Neural cell (in vitro differentiated cells): ENCODE data around the gene LCNL1. TPM values are rescaled to one million over a fixed set of nuclear protein-coding genes. Genes with fewer than 3 reads are reported as not detected.

ENCODE experiments used
- H2AFZ ChIP-seq: fragments of 200-600, 300-800 bp; sonication (generic), shearing (Covaris generic); 2 replicates; pipeline ENCODE4 v1.6.0; 2014; ENCODE audit warnings: low read depth, mild to moderate bottlenecking, antibody characterized with exemption, low read length, moderate library complexity
- H3F3A ChIP-seq: fragments of 200-600 bp; shearing (Covaris generic); 2 replicates; pipeline ENCODE4 v1.6.1; 2016; ENCODE audit warnings: mild to moderate bottlenecking, moderate library complexity, mixed read lengths, antibody characterized with exemption, low read length; ENCODE audit not compliant: insufficient read depth, poor library complexity, severe bottlenecking
- H3K27ac ChIP-seq: fragments of 200-600, 300-800 bp; sonication (generic), shearing (Covaris generic); 2 replicates; pipeline ENCODE4 v1.5.1; 2014; ENCODE audit warnings: mild to moderate bottlenecking, low read length, moderate library complexity
- H3K27me3 ChIP-seq: fragments of 300-800, 200-600 bp; sonication (generic), shearing (Covaris generic); 2 replicates; pipeline ENCODE4 v1.6.0; 2014; ENCODE audit warnings: mild to moderate bottlenecking, low read depth, low read length, moderate library complexity; ENCODE audit not compliant: insufficient read depth
- H3K36me3 ChIP-seq: fragments of 300-800, 200-600 bp; sonication (generic), shearing (Covaris generic); 2 replicates; pipeline ENCODE4 v1.5.1; 2014; ENCODE audit warnings: mild to moderate bottlenecking, antibody characterized with exemption, low read length, moderate library complexity; ENCODE audit not compliant: insufficient read depth
- H3K4me2 ChIP-seq: fragments of 300-800, 200-600 bp; sonication (generic), shearing (Covaris generic); 2 replicates; pipeline ENCODE4 v1.6.0; 2014; ENCODE audit warnings: mild to moderate bottlenecking, low read length
- H3K4me3 ChIP-seq: fragments of 300-800, 200-600 bp; sonication (generic), shearing (Covaris generic); 2 replicates; pipeline ENCODE4 v1.5.1; 2014; ENCODE audit warnings: mild to moderate bottlenecking, low read length, moderate library complexity
- H3K79me2 ChIP-seq: fragments of 200-600 bp; shearing (Covaris generic); replicated peaks from 2 replicates; pipeline ENCODE4 v1.6.0; 2014; ENCODE audit warnings: mild to moderate bottlenecking, low read length, moderate library complexity; ENCODE audit not compliant: insufficient read depth
- H3K9ac ChIP-seq: fragments of 300-800, 200-600 bp; sonication (generic), shearing (Covaris generic); 2 replicates; pipeline ENCODE4 v1.6.1; 2016; ENCODE audit warnings: mild to moderate bottlenecking, low read length, mixed read lengths
- H3K9me2 ChIP-seq: fragments of 200-600 bp; shearing (Covaris generic); 2 replicates; pipeline ENCODE4 v1.6.1; 2016; ENCODE audit warnings: mild to moderate bottlenecking, low read length, mixed read lengths; ENCODE audit not compliant: insufficient read depth
- H3K9me3 ChIP-seq: fragments of 200-600, 300-800 bp; sonication (generic), shearing (Covaris generic); 2 replicates; pipeline ENCODE4 v1.6.1; 2016; ENCODE audit warnings: mild to moderate bottlenecking, mixed run types, low read length, moderate library complexity, mixed read lengths
- H4K20me1 ChIP-seq: fragments of 200-600 bp; shearing (Covaris generic); 2 replicates; pipeline ENCODE4 v1.6.1; 2016; ENCODE audit warnings: mild to moderate bottlenecking, mixed run types; ENCODE audit not compliant: insufficient read depth
- EP300 ChIP-seq: fragments of 450-650 bp; conservative IDR thresholded peaks from 2 replicates; pipeline ENCODE4 v1.6.1; 2014; ENCODE audit warnings: antibody characterized with exemption, mild to moderate bottlenecking, moderate library complexity; ENCODE audit not compliant: poor library complexity, severe bottlenecking
- EZH2 ChIP-seq: fragments of 200-600, 300-800 bp; shearing (Covaris generic), sonication (generic); IDR thresholded peaks from 2 replicates; pipeline ENCODE4 v1.6.1; 2014; ENCODE audit warnings: antibody characterized with exemption, low read length, borderline replicate concordance, mild to moderate bottlenecking; ENCODE audit not compliant: insufficient read depth, poor library complexity, severe bottlenecking
- MXI1 ChIP-seq: fragments of 450-650 bp; conservative IDR thresholded peaks from 2 replicates; pipeline ENCODE4 v1.6.1; 2014; ENCODE audit warnings: antibody characterized with exemption, mild to moderate bottlenecking; ENCODE audit not compliant: poor library complexity, severe bottlenecking
- POLR2AphosphoS5 ChIP-seq: IDR thresholded peaks from 2 replicates; pipeline ENCODE4 v1.6.1; 2012
- RAD21 ChIP-seq: fragments of 450-650 bp; conservative IDR thresholded peaks from 2 replicates; pipeline ENCODE4 v1.6.1; 2014; ENCODE audit warnings: antibody characterized with exemption, mild to moderate bottlenecking, moderate library complexity
- SMC3 ChIP-seq: fragments of 450-650 bp; conservative IDR thresholded peaks from 2 replicates; pipeline ENCODE4 v1.6.1; 2014; ENCODE audit warnings: antibody characterized with exemption, mild to moderate bottlenecking, moderate library complexity; ENCODE audit not compliant: poor library complexity
- TAF1 ChIP-seq: IDR thresholded peaks from 2 replicates; pipeline ENCODE4 v1.6.1; 2012; ENCODE audit warnings: low read depth
- polyA plus RNA-seq: library from polyadenylated mRNA; depleted of rRNA; stranded (reverse); fragments of >200 nt; gene quantifications from 2 replicates; pipeline ENCODE4 v1.2.3, GENCODE V29; 2014
- TF ChIP-seq, protein P1 (sequence below): fragments of 450-650 bp; IDR thresholded peaks from 2 replicates; pipeline ENCODE4 v1.5.1; 2014; ENCODE audit warnings: antibody characterized with exemption, mild to moderate bottlenecking, moderate library complexity; ENCODE audit not compliant: poor library complexity, severe bottlenecking
- TF ChIP-seq, protein P2 (sequence below): IDR thresholded peaks from 2 replicates; pipeline ENCODE4 v1.6.1; 2012; ENCODE audit warnings: borderline replicate concordance

LCNL1 gene
- polyA plus RNA-seq, 1 donor from 2014 or later = not detected

- TF ChIP-seq, protein P1, sequence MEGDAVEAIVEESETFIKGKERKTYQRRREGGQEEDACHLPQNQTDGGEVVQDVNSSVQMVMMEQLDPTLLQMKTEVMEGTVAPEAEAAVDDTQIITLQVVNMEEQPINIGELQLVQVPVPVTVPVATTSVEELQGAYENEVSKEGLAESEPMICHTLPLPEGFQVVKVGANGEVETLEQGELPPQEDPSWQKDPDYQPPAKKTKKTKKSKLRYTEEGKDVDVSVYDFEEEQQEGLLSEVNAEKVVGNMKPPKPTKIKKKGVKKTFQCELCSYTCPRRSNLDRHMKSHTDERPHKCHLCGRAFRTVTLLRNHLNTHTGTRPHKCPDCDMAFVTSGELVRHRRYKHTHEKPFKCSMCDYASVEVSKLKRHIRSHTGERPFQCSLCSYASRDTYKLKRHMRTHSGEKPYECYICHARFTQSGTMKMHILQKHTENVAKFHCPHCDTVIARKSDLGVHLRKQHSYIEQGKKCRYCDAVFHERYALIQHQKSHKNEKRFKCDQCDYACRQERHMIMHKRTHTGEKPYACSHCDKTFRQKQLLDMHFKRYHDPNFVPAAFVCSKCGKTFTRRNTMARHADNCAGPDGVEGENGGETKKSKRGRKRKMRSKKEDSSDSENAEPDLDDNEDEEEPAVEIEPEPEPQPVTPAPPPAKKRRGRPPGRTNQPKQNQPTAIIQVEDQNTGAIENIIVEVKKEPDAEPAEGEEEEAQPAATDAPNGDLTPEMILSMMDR = no peak
- TF ChIP-seq TAF1 = no peak
- TF ChIP-seq MXI1 = no peak
- TF ChIP-seq, protein P2, sequence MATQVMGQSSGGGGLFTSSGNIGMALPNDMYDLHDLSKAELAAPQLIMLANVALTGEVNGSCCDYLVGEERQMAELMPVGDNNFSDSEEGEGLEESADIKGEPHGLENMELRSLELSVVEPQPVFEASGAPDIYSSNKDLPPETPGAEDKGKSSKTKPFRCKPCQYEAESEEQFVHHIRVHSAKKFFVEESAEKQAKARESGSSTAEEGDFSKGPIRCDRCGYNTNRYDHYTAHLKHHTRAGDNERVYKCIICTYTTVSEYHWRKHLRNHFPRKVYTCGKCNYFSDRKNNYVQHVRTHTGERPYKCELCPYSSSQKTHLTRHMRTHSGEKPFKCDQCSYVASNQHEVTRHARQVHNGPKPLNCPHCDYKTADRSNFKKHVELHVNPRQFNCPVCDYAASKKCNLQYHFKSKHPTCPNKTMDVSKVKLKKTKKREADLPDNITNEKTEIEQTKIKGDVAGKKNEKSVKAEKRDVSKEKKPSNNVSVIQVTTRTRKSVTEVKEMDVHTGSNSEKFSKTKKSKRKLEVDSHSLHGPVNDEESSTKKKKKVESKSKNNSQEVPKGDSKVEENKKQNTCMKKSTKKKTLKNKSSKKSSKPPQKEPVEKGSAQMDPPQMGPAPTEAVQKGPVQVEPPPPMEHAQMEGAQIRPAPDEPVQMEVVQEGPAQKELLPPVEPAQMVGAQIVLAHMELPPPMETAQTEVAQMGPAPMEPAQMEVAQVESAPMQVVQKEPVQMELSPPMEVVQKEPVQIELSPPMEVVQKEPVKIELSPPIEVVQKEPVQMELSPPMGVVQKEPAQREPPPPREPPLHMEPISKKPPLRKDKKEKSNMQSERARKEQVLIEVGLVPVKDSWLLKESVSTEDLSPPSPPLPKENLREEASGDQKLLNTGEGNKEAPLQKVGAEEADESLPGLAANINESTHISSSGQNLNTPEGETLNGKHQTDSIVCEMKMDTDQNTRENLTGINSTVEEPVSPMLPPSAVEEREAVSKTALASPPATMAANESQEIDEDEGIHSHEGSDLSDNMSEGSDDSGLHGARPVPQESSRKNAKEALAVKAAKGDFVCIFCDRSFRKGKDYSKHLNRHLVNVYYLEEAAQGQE = no peak
- no peak for TF ChIP-seq SMC3
- no peak for TF ChIP-seq POLR2AphosphoS5
- TF ChIP-seq EZH2 = no peak
- TF ChIP-seq EP300 = no peak
- TF ChIP-seq RAD21 = no peak
- no peak overlapping the region for H3K4me3 ChIP-seq
- H3K79me2 ChIP-seq = no peaks in the 10 kb centered on the region
- no peak overlapping the region for H3K27ac ChIP-seq
- no peaks in the 10 kb centered on the region for H3K27me3 ChIP-seq
- H3K9me3 ChIP-seq = no peaks in the 10 kb centered on the region
- H2AFZ ChIP-seq = no peak overlapping the region
- peaks cover 7% of the 10 kb centered on the region for H3K36me3 ChIP-seq
- no peak overlapping the region for H3K9ac ChIP-seq
- no peaks in the 10 kb centered on the region for H3K9me2 ChIP-seq
- H4K20me1 ChIP-seq = no peaks in the 10 kb centered on the region
- no peak overlapping the region for H3K4me2 ChIP-seq
- H3F3A ChIP-seq = no peaks in the 10 kb centered on the region
Measured at GRCh38 chr9:137019891-137020683, 37.3 kb downstream of the LCNL1 start.

DNA sequence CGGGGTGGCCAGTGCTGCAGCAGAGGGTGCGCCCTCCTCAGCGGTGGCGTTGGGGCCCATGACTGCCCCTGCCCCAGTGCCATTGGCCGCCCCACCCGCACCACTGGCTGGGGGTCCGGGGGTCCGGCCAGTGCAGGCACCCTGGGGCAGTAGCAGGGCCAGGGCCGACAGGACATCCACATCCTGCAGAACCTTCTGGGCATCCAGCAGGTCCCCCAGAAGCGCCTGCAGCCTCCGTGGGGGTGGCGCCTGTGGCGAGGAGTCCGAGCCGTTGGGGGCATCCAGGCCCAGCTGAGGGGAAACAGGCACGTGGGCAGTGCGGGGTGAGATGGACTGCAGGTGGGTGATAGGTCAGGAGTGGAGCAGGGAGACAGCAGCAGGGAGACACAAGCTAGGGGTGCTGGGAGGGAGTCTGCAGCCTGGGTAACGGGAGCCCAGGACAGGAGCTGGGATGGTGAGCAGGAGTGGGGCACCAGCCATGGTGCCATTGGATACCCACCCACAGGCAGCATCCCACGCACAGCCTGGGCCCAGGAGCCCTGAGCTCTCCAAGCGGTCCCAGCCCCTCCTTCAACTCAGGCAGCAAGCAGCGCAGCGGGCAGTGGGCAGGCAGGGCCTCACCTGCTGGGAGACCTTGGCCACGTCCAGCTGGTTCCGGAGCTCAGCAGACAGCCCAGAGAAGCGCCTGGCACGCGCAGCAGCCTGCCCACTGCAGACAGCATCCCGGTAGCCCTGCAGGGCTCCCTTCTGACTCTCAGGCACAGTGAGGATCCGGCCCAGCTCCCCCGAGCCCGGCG, 38.2 kb downstream of the LCNL1 start:
- H2AFZ ChIP-seq = no peak overlapping the region
- H3K79me2 ChIP-seq = no peaks in the 10 kb centered on the region
- no peaks in the 10 kb centered on the region for H4K20me1 ChIP-seq
- H3K36me3 ChIP-seq = peaks cover 7% of the 10 kb centered on the region
- no peaks in the 10 kb centered on the region for H3K9me2 ChIP-seq
- H3K27ac ChIP-seq = no peak overlapping the region
- no peaks in the 10 kb centered on the region for H3F3A ChIP-seq
- H3K4me2 ChIP-seq = no peak overlapping the region
- TF ChIP-seq EP300 = no peak
- TF ChIP-seq RAD21 = no peak
- TF ChIP-seq, protein P1 = no peak
- no peak for TF ChIP-seq EZH2
- TF ChIP-seq POLR2AphosphoS5 = no peak
- TF ChIP-seq TAF1 = no peak
- no peak for TF ChIP-seq MXI1
- TF ChIP-seq, protein P2 = no peak
- no peak for TF ChIP-seq SMC3
- H3K9ac ChIP-seq = no peak overlapping the region
- H3K4me3 ChIP-seq = no peak overlapping the region
- no peaks in the 10 kb centered on the region for H3K27me3 ChIP-seq
- no peaks in the 10 kb centered on the region for H3K9me3 ChIP-seq
